HG02571 (cell line): ENCODE results near the gene SIPA1L2.

Source experiments
- ATAC-seq: cut with Tn5 transposase; IDR thresholded peaks from one replicate; pipeline ENCODE4 v1.9.1; 2021; ENCODE audit warnings: mild to moderate bottlenecking, moderate library complexity; ENCODE audit not compliant: unreplicated experiment

Gene SIPA1L2, protein sequence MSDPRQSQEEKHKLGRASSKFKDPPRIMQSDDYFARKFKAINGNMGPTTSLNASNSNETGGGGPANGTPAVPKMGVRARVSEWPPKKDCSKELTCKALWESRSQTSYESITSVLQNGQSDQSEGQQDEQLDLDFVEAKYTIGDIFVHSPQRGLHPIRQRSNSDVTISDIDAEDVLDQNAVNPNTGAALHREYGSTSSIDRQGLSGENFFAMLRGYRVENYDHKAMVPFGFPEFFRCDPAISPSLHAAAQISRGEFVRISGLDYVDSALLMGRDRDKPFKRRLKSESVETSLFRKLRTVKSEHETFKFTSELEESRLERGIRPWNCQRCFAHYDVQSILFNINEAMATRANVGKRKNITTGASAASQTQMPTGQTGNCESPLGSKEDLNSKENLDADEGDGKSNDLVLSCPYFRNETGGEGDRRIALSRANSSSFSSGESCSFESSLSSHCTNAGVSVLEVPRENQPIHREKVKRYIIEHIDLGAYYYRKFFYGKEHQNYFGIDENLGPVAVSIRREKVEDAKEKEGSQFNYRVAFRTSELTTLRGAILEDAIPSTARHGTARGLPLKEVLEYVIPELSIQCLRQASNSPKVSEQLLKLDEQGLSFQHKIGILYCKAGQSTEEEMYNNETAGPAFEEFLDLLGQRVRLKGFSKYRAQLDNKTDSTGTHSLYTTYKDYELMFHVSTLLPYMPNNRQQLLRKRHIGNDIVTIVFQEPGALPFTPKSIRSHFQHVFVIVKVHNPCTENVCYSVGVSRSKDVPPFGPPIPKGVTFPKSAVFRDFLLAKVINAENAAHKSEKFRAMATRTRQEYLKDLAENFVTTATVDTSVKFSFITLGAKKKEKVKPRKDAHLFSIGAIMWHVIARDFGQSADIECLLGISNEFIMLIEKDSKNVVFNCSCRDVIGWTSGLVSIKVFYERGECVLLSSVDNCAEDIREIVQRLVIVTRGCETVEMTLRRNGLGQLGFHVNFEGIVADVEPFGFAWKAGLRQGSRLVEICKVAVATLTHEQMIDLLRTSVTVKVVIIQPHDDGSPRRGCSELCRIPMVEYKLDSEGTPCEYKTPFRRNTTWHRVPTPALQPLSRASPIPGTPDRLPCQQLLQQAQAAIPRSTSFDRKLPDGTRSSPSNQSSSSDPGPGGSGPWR (N-terminal part only)

DNA sequence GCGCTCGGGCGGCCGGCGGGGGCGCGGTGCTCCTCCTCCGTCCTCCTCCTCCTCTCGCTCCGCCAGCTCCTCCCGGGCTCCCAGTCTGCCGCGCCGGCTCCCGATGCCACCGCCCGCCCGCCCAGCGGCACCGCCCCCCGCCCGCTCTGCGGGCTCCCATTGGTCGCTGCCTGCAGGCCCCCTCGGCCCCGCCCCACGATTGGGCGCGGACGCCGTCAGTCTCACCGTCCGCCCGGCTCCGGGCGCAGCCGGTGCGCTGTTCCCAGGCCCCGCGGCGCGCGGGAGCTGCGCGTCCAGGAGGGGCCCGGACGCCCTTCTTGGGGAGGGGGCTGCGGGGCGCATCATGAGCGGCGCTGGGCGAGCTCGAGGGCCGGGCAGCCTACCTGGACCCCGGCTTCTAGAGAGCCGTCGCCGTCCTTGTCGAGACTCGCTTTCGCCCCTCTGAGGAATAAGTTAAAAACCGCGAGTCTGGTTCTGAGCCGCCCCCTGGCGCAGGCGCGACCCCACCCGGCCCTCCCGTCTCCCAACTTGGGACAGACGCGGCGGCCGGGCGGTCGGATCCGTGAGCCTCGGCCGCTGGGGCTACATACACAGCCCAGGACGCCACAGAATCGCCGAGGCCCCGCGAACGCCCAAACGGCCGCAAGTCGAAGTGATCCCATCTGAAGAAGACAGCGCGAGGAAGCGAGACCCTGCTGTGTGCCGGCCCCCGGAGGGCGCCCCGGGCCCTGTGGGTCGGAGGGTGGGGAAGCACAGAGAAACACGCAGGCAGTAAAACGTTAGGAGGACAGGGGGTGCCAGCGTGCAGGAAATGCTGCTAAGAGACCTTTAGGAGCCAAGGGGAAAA, at the start of gene SIPA1L2:
Gene SIPA1L2, minus strand, starts transcription at position 87 of the 847 bp plus-strand sequence. CDS start 114,794 bp downstream, outside the sequence.
- peak; percentile 99 for ATAC-seq

- no peak for ATAC-seq
These were observed 48.4 kb upstream of the SIPA1L2 start for GRCh38 chr1:232678185-232678886.

DNA sequence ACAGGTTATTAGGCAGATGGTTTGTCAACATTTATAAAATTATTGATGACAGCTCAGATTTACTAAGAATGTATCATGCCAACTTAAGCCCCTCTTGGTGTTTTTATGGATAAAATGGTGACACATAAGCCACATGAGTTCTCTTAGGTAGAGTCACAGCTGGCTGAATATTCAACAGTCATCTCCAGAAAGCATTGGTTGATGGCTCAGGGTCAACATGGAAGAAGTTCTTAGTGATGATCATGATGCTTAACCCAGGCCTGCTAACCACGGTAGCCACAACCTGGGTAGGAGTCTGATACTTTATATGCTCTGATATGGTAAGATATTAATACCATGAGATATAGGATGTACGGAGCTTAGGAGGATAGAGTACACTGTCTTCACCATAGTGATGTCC, 46.4 kb upstream of the SIPA1L2 start:
- ATAC-seq = no peak

- ATAC-seq = no peak
These were observed 46.0 kb upstream of the SIPA1L2 start for GRCh38 chr1:232675898-232676297.

DNA sequence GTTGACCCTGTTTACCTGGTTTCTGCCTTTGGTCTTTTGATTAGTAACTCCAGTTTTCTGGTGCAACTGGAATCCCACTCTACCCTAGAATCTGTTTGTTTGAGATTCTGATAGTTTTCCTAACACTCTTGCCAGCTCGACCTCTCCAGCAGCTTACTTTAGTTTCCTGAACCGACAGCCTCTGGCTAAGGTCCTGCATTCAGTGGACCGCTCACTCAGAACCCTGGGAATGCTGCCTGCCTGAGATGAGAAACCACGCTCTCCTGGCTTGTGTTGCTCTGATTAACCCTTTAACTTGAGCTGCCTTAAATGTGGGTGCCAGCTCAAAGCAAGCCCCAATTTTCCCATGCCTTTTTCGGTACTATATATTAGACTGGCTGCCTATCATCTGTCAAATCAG, 45.3 kb upstream of the SIPA1L2 start:
- ATAC-seq = no peak

- ATAC-seq = no peak
These were observed 43.3 kb upstream of the SIPA1L2 start for GRCh38 chr1:232673256-232673655.

- no peak for ATAC-seq
These were observed 40.2 kb upstream of the SIPA1L2 start for GRCh38 chr1:232669981-232670747.

DNA sequence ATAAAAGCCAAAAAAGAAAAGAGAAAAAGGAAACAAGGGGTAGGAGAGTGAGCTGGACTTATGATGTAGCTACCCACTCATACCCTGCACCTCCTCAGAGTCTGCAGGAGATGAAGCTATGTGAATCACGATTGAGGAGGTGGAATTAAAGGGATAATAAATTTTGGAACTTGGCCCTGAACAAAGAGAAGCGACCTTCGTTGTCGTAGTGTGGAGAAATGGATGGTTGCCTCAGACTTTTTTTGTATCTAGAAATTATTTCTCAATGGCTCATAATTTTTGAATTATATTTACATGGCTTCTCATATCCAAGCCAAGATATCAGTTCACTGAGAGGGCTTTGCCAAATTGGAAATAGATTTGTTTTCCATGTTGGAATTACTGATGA, 37.8 kb upstream of the SIPA1L2 start:
- ATAC-seq = no peak

DNA sequence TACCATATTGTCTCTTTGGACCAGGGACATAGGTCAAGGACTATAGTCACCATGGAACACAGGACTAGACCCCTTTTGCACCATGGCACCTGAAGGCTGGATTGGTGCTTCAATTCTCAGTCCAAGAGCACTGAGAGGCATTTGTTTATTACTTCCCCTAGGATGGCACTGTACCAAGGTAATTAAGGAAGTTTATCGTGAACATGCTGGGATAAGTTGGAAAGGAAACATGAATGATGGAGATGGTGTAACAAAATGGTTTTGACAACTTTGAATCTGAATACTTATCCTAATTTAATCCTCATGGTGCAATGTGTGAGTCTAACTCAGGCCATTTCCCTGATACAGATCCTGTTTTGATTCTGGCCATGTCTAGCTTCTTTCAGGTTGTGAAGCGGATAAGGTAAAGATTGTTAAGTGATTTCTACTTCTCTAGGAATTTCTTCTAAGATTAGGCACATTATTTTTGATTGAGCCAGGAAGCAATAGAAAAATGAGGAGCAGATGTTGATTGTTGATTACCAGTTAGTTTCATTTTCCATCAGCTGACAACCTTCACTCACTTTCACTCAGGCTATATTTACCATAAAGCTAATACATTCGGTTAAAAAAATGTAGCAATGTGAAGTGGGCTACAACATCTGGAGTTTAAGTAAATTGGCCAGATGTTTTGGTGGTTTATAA, 37.3 kb upstream of the SIPA1L2 start:
- ATAC-seq = no peak

GRCh38 chr1:232664844-232665777, 35.2 kb upstream of the SIPA1L2 start:
- ATAC-seq = no peak

DNA sequence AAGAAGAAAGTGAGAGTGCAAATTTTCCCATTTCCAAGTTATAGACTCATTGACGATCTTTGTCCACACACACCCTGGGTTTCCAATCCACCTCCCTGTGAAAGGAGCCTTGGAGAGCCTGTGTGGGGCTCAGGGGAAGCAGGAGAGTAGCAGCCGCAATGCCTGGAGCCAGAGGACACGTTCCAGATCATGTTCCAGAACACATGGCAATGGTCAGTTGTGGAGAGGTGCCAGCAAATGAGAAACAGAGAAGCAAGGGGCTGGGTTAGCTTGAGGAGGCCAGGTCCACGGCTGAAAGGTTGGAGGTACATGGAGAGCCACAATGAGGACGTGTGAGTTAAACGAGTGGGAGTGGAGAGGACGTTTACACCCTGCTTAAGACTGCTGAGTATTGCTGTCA, 33.0 kb upstream of the SIPA1L2 start:
- no peak for ATAC-seq

- ATAC-seq = no peak
These were observed 28.5 kb upstream of the SIPA1L2 start for GRCh38 chr1:232658386-232658785.

DNA sequence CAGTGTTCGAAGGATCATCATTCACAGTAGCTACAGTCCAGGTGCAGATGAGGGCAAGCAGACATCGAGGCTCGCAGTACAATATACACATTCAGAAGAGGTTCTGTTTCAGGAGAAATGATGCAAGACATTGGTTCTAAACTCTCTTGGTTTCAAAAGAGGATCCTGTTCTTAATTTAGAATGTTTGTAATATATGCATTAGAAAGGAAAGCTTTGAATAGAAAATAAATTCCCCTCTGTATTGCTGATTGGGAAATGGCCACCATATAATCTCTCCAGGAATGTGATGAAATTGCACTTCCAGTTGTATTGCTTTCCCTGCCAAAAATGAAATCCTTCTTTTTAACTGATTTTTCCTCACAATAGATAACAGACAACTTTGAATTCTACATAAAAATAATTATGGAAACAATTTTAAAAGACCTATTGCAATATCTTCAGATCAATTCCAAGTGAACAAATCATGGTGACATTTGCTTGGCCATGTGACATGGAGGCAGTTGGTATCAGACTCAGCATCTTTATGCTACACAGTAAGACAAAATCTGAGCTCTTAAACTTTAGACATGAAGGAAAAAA, 27.6 kb upstream of the SIPA1L2 start:
- no peak for ATAC-seq

DNA sequence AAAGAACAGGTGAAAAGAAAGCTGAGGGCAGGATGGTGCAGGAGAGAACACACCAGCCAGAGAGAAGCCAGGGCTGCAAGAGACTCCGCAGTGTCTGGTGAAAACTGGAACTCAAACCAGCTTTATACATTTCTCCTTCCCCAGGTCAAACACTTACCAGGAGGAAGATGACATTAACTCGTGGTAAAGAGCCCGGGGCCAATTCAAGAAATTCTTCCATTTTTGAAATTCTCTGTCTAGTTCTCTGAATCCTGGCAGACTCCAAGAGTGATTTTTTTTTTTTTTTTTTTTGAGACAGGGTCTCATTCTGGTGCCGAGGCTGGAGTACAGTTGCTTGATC, 25.8 kb upstream of the SIPA1L2 start:
- no peak for ATAC-seq

DNA sequence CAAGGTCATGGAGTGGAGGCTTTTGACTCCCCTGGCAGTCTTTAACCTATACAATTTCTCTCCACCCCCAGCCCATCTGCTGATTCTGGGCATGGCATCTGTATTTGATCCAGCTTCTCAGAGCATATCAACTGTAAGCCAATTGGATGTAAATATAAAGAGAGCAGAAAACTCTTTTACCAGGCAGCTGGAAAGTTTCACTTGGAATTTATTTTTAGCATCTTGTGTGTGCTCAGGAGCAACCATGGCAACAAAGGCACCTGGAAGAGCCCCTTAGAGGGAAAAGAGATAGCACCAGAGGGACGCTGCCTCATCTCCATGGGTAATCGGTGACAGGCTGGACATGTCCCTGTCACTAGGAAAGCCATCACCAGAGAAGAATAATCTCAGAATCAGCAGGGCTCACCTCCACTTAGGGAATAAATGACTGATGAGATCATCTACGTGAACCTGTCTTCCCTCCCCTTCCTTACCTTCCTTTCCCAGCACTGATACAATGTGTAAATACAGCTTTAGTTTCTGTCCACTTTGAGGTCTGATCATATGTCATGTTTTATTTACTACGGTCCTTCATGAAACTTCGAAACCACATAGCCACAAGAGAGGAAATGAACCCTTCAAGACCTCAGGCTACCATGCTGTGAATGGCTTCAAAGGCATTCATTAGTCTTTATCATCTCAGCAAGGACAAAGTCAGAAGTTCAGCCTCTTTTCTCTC, 25.3 kb upstream of the SIPA1L2 start:
- no peak for ATAC-seq

GRCh38 chr1:232653789-232654188, 23.9 kb upstream of the SIPA1L2 start:
- ATAC-seq = no peak

- no peak for ATAC-seq
These were observed 20.9 kb upstream of the SIPA1L2 start for GRCh38 chr1:232650845-232651244.
